ENCODE data around the gene C22orf31. TPM values are rescaled to one million over a fixed set of nuclear protein-coding genes. Genes with fewer than 3 reads are reported as not detected.

C22orf31 gene
- polyA plus RNA-seq, 1 experiment = not detected

DNA sequence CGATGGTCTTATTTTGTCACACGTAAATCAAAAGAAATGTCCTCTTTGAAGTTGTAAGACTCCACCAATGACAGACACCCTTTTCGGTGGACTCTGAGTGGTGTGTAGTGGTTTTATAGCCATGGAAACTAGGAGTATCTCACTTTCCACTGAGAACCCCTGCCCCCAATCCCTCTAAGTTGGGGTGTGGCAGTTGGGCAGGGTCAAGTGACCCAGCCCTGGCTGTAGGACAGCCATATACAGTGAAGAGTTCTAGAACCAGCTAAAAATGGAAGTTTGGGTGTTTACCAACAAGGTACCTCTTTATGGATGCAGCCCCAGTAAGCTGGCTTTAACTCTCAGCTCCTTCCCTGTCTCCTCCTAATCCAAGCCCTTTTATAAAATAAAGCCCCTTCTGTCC, 5.2 kb downstream of the C22orf31 start:
- ChIA-PET CTCF (interaction anchor here (1.2 kb wide), 1 partner anchor 12 kb away, joined by 3 read pairs; no protein-coding TSS in a partner anchor), POLR2A (no interaction called here)

DNA sequence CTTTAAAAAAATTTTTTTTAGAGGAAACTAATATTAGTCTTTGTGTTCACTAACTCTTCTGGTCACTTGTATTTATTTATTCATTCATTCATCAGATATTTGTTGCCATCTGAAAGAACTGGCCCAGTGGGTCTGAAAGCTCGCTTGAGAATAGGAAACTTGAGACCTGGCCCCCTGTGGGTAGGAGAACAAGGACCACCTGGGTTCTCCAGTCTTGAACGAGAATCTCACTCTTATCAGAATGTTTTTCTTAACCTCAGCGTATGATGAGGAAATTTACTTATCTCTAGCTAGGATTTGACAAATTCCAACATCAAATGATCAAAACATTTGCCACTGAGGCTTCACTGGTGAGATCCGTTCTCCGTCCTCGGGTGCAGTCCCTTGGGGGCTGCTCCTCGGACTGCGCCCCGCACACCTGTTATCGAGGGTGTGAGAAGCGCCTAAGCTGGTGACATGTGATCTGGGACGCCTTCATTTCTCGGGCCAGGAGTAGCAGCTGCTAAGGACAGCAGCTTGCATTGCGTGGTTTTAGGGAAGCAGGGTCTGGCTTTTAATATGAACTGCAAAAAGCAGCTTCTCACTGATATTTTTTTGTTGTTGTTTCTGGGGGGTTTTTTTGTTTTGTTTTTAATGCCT, 6.3 kb downstream of the C22orf31 start:
- DNase-seq (ENCODE audit: low read depth) = no peak
- Histone ChIP-seq H3K36me3 (ENCODE audit: control insufficient read depth, insufficient read depth, low read length) (no peaks in the 10 kb centered on the region), H3K27me3 (ENCODE audit: control insufficient read depth, insufficient read depth, low read length) (0 out of 2 replicates have a peak, but pooled peaks cover 3% of the 10 kb centered on the region), H3K4me3 (ENCODE audit: low read depth, low read length) (no peak overlapping the region)
- TF ChIP-seq, protein P1, sequence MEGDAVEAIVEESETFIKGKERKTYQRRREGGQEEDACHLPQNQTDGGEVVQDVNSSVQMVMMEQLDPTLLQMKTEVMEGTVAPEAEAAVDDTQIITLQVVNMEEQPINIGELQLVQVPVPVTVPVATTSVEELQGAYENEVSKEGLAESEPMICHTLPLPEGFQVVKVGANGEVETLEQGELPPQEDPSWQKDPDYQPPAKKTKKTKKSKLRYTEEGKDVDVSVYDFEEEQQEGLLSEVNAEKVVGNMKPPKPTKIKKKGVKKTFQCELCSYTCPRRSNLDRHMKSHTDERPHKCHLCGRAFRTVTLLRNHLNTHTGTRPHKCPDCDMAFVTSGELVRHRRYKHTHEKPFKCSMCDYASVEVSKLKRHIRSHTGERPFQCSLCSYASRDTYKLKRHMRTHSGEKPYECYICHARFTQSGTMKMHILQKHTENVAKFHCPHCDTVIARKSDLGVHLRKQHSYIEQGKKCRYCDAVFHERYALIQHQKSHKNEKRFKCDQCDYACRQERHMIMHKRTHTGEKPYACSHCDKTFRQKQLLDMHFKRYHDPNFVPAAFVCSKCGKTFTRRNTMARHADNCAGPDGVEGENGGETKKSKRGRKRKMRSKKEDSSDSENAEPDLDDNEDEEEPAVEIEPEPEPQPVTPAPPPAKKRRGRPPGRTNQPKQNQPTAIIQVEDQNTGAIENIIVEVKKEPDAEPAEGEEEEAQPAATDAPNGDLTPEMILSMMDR (IDR thresholded peaks at IDR 0.05; ENCODE audit: insufficient read depth, low read depth, low read length) = no peak
- ChIA-PET CTCF (interaction anchor here (0.7 to 1.3 kb wide), 6 partner anchors 11 to 225 kb away, joined by 3 to 4 read pairs (median 3); no protein-coding TSS in a partner anchor), POLR2A (no interaction called here)

More for the DNA sequence above, 5.2 kb downstream of the C22orf31 start:
- peaks cover 3% of the 10 kb centered on the region; the same call in 1 of the 2 replicates for H3K27me3 ChIP-seq (ENCODE audit: control insufficient read depth, insufficient read depth, low read length)
- no peak overlapping the region for H3K4me3 ChIP-seq (ENCODE audit: low read depth, low read length)
- TF ChIP-seq, protein P1 (IDR thresholded peaks at IDR 0.05; ENCODE audit: insufficient read depth, low read depth, low read length) = no peak
- no peak for DNase-seq (ENCODE audit: low read depth)
- no peaks in the 10 kb centered on the region for H3K36me3 ChIP-seq (ENCODE audit: control insufficient read depth, insufficient read depth, low read length)

DNA sequence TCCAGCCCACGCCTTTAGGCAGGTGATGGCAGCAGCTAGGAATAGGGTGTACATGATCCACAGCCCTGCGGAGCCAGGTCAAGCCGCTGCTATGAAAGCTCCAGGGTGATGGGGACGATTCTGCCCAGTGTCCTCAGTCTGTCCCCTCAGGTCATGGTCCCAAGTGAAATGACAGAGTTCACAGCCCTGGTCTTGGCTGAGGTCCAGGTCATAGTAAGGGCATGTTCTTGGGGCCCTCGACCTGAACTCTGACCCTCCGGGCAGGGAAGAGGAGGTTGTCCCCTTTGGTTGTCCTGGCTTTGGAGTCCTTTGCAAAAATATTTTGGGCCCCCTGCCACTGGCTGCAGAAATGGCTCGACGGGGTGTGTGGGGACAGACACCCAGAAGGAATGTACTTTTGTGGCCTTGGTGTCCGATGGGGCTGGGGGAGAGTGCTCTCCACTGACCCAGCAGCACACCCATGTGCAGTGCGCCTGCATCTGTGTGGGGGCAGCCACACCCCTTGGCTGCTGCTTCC, 7.3 kb downstream of the C22orf31 start:
- POLR2A ChIA-PET = no interaction called here
- CTCF ChIA-PET = interaction anchor here (0.9 to 1.8 kb wide), 3 partner anchors 99 to 199 kb away, joined by 3 to 6 read pairs (median 4); no protein-coding TSS in a partner anchor
- no peak for DNase-seq (ENCODE audit: low read depth)
- H3K36me3 ChIP-seq (ENCODE audit: control insufficient read depth, insufficient read depth, low read length) = peaks cover 2% of the 10 kb centered on the region
- no peak overlapping the region for H3K4me3 ChIP-seq (ENCODE audit: low read depth, low read length)
- TF ChIP-seq, protein P1 (IDR thresholded peaks at IDR 0.05; ENCODE audit: insufficient read depth, low read depth, low read length) = no peak
- 0 out of 2 replicates have a peak, but pooled peaks cover 3% of the 10 kb centered on the region for H3K27me3 ChIP-seq (ENCODE audit: control insufficient read depth, insufficient read depth, low read length)

DNA sequence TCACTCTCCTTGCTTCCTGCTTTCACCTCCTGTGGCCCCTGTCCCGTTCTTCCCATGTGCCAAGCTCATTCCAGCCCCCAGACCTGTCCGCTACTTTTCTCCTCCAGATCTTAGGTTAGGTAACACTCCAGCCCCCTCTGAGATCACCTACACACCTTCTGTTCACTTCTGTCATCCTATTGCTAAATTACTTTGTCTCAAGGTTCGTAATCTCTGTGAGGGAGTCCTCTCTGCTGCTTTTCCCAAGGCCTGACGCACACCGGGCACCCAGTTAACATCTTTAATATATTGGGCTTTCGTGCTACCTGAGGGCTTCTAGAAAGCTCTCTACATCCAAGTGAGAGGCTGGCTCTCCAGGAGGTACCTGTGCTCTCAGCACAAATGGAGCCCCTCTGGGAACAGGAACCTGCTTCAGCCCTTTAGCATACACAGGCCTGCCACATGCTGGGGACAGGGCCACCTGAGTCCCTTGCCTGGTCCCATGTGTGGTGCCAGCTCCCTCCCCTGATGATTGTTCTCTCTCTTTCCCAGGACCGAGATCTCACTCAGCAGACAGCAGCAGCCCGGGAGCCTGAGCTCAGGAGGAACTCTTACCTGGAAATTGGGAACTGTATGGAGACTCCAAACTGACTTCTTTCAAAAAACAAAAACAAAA, 8.5 kb downstream of the C22orf31 start:
- no peak for DNase-seq (ENCODE audit: low read depth)
- Histone ChIP-seq H3K36me3 (ENCODE audit: control insufficient read depth, insufficient read depth, low read length) (peaks cover 5% of the 10 kb centered on the region), H3K27me3 (ENCODE audit: control insufficient read depth, insufficient read depth, low read length) (no peaks in the 10 kb centered on the region), H3K4me3 (ENCODE audit: low read depth, low read length) (no peak overlapping the region)
- TF ChIP-seq, protein P1 (IDR thresholded peaks at IDR 0.05; ENCODE audit: insufficient read depth, low read depth, low read length) = no peak
- ChIA-PET POLR2A (no interaction called here), CTCF (interaction anchor here (0.5 to 1.8 kb wide), 4 partner anchors 98 to 425 kb away, joined by 3 to 6 read pairs (median 4); no protein-coding TSS in a partner anchor)

DNA sequence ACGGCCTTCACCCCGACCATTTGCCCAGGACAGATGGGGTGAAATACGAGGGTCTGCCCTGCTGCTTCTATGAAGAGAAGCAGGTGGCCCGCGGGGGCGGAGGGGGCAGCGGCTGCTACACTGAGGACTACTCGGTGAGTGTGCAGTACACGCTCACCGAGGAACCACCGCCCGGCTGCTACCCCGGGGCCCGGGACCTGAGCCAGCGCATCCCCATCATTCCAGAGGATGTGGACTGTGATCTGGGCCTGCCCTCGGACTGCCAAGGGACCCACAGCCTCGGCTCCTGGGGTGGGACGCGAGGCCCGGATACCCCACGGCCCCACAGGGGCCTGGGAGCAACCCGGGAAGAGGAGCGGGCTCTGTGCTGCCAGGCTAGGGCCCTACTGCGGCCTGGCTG, 11.2 kb downstream of the C22orf31 start:
- ChIA-PET POLR2A (no interaction called here), CTCF (interaction anchor here (0.6 to 2.3 kb wide), 3 partner anchors 10 to 195 kb away, joined by 3 to 7 read pairs (median 4); no protein-coding TSS in a partner anchor)
- H3K36me3 ChIP-seq (ENCODE audit: control insufficient read depth, insufficient read depth, low read length) = peaks cover 8% of the 10 kb centered on the region
- H3K4me3 ChIP-seq (ENCODE audit: low read depth, low read length) = no peak overlapping the region
- no peaks in the 10 kb centered on the region for H3K27me3 ChIP-seq (ENCODE audit: control insufficient read depth, insufficient read depth, low read length)
- no peak for DNase-seq (ENCODE audit: low read depth)
- TF ChIP-seq, protein P1 (IDR thresholded peaks at IDR 0.05; ENCODE audit: insufficient read depth, low read depth, low read length) = no peak
